ENCODE data around the gene ASAP2. TPM values are rescaled to one million over a fixed set of nuclear protein-coding genes. Genes with fewer than 3 reads are reported as not detected.

ASAP2 gene
- total RNA-seq, 1 experiment from 2014 or later, result 25.2 TPM

DNA sequence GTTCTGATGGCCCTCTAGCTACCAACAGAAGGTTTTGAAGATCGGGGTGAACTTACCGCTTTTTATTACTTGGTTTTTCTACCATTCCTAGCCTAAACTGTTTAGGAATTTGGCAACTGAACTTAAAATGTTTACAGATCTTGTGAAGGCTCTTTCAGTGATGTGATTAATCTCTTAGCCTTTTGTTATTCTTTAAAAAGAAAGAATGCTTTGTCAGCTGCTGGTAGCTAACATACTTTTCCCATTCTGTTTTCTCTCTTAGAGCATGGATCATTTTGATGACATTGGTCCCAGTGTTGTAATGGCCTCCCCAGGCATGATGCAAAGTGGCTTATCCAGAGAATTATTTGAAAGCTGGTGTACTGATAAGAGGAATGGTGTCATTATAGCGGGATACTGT lies 234.9 kb downstream of the ASAP2 start:
- Histone ChIP-seq H3K9me2 (replicated peaks; ENCODE audit: low read length) (no peaks in the 10 kb centered on the region), H3F3A (ENCODE audit: low read length, unreplicated experiment) (no peaks in the 10 kb centered on the region), H3K4me3 (ENCODE audit: low read length) (no peak overlapping the region), H3K79me2 (ENCODE audit: low read length) (no peaks in the 10 kb centered on the region), H4K20me1 (ENCODE audit: low read length) (no peaks in the 10 kb centered on the region), H3K9ac (ENCODE audit: low read length) (no peak overlapping the region), H3K27me3 (ENCODE audit: low read length) (no peaks in the 10 kb centered on the region), H3K27ac (ENCODE audit: low read length) (no peak overlapping the region), H2AFZ (ENCODE audit: low read length) (no peak overlapping the region), H3K4me2 (ENCODE audit: low read length) (no peak overlapping the region), H3K4me1 (ENCODE audit: insufficient read depth, low read length) (0 out of 2 replicates have a peak, but pooled peaks cover 4% of the 10 kb centered on the region), H3K36me3 (ENCODE audit: low read depth, low read length) (peaks cover 50% of the 10 kb centered on the region), H3K9me3 (ENCODE audit: low read length) (no peaks in the 10 kb centered on the region)
- DNase-seq, result no peak
- CTCF ChIA-PET, result no interaction called here
- no TSS peak for BruUV-seq (replicated peaks)
- TF ChIP-seq, protein P1, sequence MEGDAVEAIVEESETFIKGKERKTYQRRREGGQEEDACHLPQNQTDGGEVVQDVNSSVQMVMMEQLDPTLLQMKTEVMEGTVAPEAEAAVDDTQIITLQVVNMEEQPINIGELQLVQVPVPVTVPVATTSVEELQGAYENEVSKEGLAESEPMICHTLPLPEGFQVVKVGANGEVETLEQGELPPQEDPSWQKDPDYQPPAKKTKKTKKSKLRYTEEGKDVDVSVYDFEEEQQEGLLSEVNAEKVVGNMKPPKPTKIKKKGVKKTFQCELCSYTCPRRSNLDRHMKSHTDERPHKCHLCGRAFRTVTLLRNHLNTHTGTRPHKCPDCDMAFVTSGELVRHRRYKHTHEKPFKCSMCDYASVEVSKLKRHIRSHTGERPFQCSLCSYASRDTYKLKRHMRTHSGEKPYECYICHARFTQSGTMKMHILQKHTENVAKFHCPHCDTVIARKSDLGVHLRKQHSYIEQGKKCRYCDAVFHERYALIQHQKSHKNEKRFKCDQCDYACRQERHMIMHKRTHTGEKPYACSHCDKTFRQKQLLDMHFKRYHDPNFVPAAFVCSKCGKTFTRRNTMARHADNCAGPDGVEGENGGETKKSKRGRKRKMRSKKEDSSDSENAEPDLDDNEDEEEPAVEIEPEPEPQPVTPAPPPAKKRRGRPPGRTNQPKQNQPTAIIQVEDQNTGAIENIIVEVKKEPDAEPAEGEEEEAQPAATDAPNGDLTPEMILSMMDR (conservative IDR thresholded peaks at IDR 0.05; ENCODE audit: low read depth, low read length), result no peak
- TF ChIP-seq EZH2phosphoT487 (IDR thresholded peaks at IDR 0.05; ENCODE audit: borderline replicate concordance, low read length) (no peak), EZH2 (IDR thresholded peaks at IDR 0.05; ENCODE audit: low read length, unreplicated experiment) (no peak)
- POLR2A ChIA-PET (ENCODE audit: unreplicated experiment), result no interaction called here
- intact Hi-C loops (cut with micrococcal nuclease), result no loop called here
- no peak for ATAC-seq

DNA sequence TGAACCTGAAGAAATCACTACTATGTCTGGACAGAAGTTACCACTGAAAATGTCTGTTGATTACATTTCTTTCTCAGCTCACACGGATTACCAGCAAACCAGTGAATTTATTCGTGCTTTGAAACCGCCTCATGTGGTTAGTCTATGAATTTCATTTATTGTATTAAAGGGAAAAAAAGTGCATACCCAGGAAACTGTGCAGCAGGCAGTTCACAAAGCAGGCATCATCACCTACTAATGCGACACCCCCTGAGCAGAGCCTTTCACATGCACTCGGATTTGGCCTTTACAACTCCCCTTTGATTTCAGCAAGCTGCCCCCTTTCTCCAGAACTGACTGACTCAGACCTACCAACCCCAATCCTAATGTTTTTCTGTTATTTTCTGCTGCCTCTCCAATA lies 236.9 kb downstream of the ASAP2 start:
- DNase-seq, result no peak
- H3K79me2 ChIP-seq (ENCODE audit: low read length), result no peaks in the 10 kb centered on the region
- no peak overlapping the region for H3K27ac ChIP-seq (ENCODE audit: low read length)
- H3F3A ChIP-seq (ENCODE audit: low read length, unreplicated experiment), result no peaks in the 10 kb centered on the region
- H3K27me3 ChIP-seq (ENCODE audit: low read length), result no peaks in the 10 kb centered on the region
- ChIA-PET POLR2A (ENCODE audit: unreplicated experiment) (no interaction called here), CTCF (no interaction called here)
- H3K9me3 ChIP-seq (ENCODE audit: low read length), result no peaks in the 10 kb centered on the region
- intact Hi-C loops (cut with micrococcal nuclease), result no loop called here
- peaks cover 44% of the 10 kb centered on the region for H3K36me3 ChIP-seq (ENCODE audit: low read depth, low read length)
- no peak overlapping the region for H2AFZ ChIP-seq (ENCODE audit: low read length)
- H3K4me1 ChIP-seq (ENCODE audit: insufficient read depth, low read length), result 0 out of 2 replicates have a peak, but pooled peaks cover 4% of the 10 kb centered on the region
- no peak overlapping the region for H3K4me2 ChIP-seq (ENCODE audit: low read length)
- no peak overlapping the region for H3K4me3 ChIP-seq (ENCODE audit: low read length)
- no peaks in the 10 kb centered on the region for H3K9me2 ChIP-seq (replicated peaks; ENCODE audit: low read length)
- no peaks in the 10 kb centered on the region for H4K20me1 ChIP-seq (ENCODE audit: low read length)
- BruUV-seq (replicated peaks), result no TSS peak
- TF ChIP-seq EZH2 (IDR thresholded peaks at IDR 0.05; ENCODE audit: low read length, unreplicated experiment) (no peak), EZH2phosphoT487 (IDR thresholded peaks at IDR 0.05; ENCODE audit: borderline replicate concordance, low read length) (no peak)
- TF ChIP-seq, protein P1 (conservative IDR thresholded peaks at IDR 0.05; ENCODE audit: low read depth, low read length), result no peak
- H3K9ac ChIP-seq (ENCODE audit: low read length), result no peak overlapping the region
- no peak for ATAC-seq

DNA sequence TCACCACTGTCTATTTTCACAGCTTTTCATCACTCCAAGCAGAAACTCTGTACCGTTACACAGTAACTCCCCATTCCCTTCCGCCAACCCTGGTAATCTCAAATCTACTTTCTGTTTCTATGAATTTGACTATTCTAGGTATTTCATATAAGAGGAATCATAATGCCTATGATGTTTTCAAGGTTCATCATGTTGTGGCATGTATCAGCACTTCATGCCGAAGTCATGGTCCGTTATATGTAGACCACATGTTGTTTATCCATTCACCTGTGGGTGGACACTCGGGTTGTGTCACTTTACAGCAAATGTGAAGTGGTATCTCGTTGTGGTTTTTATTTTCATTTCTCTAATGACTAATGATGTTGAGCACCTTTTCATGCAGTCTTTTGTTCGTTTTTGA lies 238.5 kb downstream of the ASAP2 start:
- ChIA-PET POLR2A (ENCODE audit: unreplicated experiment) (no interaction called here), CTCF (no interaction called here)
- no TSS peak for BruUV-seq (replicated peaks)
- Histone ChIP-seq H3K4me2 (ENCODE audit: low read length) (no peak overlapping the region), H3K9me3 (ENCODE audit: low read length) (no peaks in the 10 kb centered on the region), H3K36me3 (ENCODE audit: low read depth, low read length) (peaks cover 39% of the 10 kb centered on the region), H2AFZ (ENCODE audit: low read length) (no peak overlapping the region), H3K27me3 (ENCODE audit: low read length) (no peaks in the 10 kb centered on the region), H3K79me2 (ENCODE audit: low read length) (no peaks in the 10 kb centered on the region), H3K4me1 (ENCODE audit: insufficient read depth, low read length) (no peaks in the 10 kb centered on the region), H3K9me2 (replicated peaks; ENCODE audit: low read length) (no peaks in the 10 kb centered on the region), H3K27ac (ENCODE audit: low read length) (no peak overlapping the region), H4K20me1 (ENCODE audit: low read length) (no peaks in the 10 kb centered on the region), H3K4me3 (ENCODE audit: low read length) (no peak overlapping the region), H3F3A (ENCODE audit: low read length, unreplicated experiment) (no peaks in the 10 kb centered on the region), H3K9ac (ENCODE audit: low read length) (no peak overlapping the region)
- no peak for TF ChIP-seq EZH2 (IDR thresholded peaks at IDR 0.05; ENCODE audit: low read length, unreplicated experiment)
- no peak for TF ChIP-seq EZH2phosphoT487 (IDR thresholded peaks at IDR 0.05; ENCODE audit: borderline replicate concordance, low read length)
- TF ChIP-seq, protein P1 (conservative IDR thresholded peaks at IDR 0.05; ENCODE audit: low read depth, low read length), result no peak
- DNase-seq (no peak), ATAC-seq (no peak)
- intact Hi-C loops (cut with micrococcal nuclease), result no loop called here
